Left ventricle myocardium inferior (tissue), 1 donor: ENCODE measurements around the gene FAM120B. TPM values are rescaled to one million over a fixed set of nuclear protein-coding genes. Genes with fewer than 3 reads are reported as not detected.
A peak's percentile ranks its signal among the peaks of the same experiment; 100 is the strongest.
"Not testable (repeated sequence)": the region's sequence is repeated elsewhere in the genome, so short reads cannot be mapped to it uniquely, and the experiment has no call there.

Experiments
- DNase-seq: peaks from one replicate; pipeline ENCODE4 v3.0.0-alpha.2; 2020
- H3K27ac ChIP-seq: fragments of 200-600 bp; replicated peaks from 2 replicates; pipeline ENCODE4 v1.8.0; 2021
- H3K27me3 ChIP-seq: fragments of 200-600 bp; 2 replicates; pipeline ENCODE4 v1.8.0; 2021; ENCODE audit warnings: low read depth
- H3K36me3 ChIP-seq: fragments of 200-600 bp; 2 replicates; pipeline ENCODE4 v1.8.0; 2021
- H3K4me1 ChIP-seq: fragments of 200-600 bp; 2 replicates; pipeline ENCODE4 v1.8.0; 2021
- H3K4me3 ChIP-seq: fragments of 200-600 bp; 2 replicates; pipeline ENCODE4 v1.8.0; 2021; ENCODE audit warnings: mild to moderate bottlenecking, moderate library complexity
- H3K9me3 ChIP-seq: fragments of 200-600 bp; replicated peaks from 2 replicates; pipeline ENCODE4 v1.8.0; 2021
- intact Hi-C: fragments of 100-400 bp; cut with micrococcal nuclease; formaldehyde crosslinking; loops from one replicate; pipeline ENCODE4 v1.11.0; 2022
- total RNA-seq: library from RNA; stranded (reverse); fragmentation: NEBNext Ultra II Directional; extraction: Animal tissue kit (Norgen Biotek cat#: 25700); gene quantifications from one replicate; pipeline ENCODE4 v1.2.1, GENCODE V29; 2021
- TF ChIP-seq, protein P1 (sequence below): fragments of 200-600 bp; IDR thresholded peaks from 2 replicates; pipeline ENCODE4 v1.8.0; 2021; ENCODE audit warnings: antibody characterized with exemption, mild to moderate bottlenecking, borderline replicate concordance
- donor health status: DM: no; HTN: yes; CAD: no; lungs with severe emphysema.

FAM120B gene
- total RNA-seq, 1 donor from 2014 or later, result 20.1 TPM

GRCh38 chr6:170344631-170345576 lies 38.3 kb downstream of the FAM120B start:
- H3K9me3 ChIP-seq, result no peaks in the 10 kb centered on the region
- peaks cover 30% of the 10 kb centered on the region for H3K4me1 ChIP-seq
- intact Hi-C loops, result no loop called here
- peak overlapping the region; percentile 12 for H3K27ac ChIP-seq
- H3K36me3 ChIP-seq, result peaks cover 31% of the 10 kb centered on the region
- H3K4me3 ChIP-seq, result no peak overlapping the region
- no peaks in the 10 kb centered on the region for H3K27me3 ChIP-seq
- DNase-seq, result no peak
- TF ChIP-seq, protein P1, sequence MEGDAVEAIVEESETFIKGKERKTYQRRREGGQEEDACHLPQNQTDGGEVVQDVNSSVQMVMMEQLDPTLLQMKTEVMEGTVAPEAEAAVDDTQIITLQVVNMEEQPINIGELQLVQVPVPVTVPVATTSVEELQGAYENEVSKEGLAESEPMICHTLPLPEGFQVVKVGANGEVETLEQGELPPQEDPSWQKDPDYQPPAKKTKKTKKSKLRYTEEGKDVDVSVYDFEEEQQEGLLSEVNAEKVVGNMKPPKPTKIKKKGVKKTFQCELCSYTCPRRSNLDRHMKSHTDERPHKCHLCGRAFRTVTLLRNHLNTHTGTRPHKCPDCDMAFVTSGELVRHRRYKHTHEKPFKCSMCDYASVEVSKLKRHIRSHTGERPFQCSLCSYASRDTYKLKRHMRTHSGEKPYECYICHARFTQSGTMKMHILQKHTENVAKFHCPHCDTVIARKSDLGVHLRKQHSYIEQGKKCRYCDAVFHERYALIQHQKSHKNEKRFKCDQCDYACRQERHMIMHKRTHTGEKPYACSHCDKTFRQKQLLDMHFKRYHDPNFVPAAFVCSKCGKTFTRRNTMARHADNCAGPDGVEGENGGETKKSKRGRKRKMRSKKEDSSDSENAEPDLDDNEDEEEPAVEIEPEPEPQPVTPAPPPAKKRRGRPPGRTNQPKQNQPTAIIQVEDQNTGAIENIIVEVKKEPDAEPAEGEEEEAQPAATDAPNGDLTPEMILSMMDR, result no peak

- no peaks in the 10 kb centered on the region for H3K27me3 ChIP-seq
- no peak for DNase-seq
- TF ChIP-seq, protein P1, result no peak
- H3K9me3 ChIP-seq, result no peaks in the 10 kb centered on the region
- peaks cover 39% of the 10 kb centered on the region for H3K36me3 ChIP-seq
- intact Hi-C loops, result no loop called here
- H3K27ac ChIP-seq, result no peak overlapping the region
- H3K4me3 ChIP-seq, result no peak overlapping the region
- peaks cover 30% of the 10 kb centered on the region for H3K4me1 ChIP-seq
Observed at GRCh38 chr6:170345662-170346061, 39.1 kb downstream of the FAM120B start.

GRCh38 chr6:170346649-170347048 lies 40.1 kb downstream of the FAM120B start:
- peaks cover 30% of the 10 kb centered on the region for H3K4me1 ChIP-seq
- no peak for DNase-seq
- H3K9me3 ChIP-seq, result no peaks in the 10 kb centered on the region
- intact Hi-C loops, result no loop called here
- H3K4me3 ChIP-seq, result no peak overlapping the region
- peaks cover 42% of the 10 kb centered on the region for H3K36me3 ChIP-seq
- TF ChIP-seq, protein P1, result no peak
- H3K27me3 ChIP-seq, result no peaks in the 10 kb centered on the region
- H3K27ac ChIP-seq, result peak overlapping the region; percentile 11

DNA sequence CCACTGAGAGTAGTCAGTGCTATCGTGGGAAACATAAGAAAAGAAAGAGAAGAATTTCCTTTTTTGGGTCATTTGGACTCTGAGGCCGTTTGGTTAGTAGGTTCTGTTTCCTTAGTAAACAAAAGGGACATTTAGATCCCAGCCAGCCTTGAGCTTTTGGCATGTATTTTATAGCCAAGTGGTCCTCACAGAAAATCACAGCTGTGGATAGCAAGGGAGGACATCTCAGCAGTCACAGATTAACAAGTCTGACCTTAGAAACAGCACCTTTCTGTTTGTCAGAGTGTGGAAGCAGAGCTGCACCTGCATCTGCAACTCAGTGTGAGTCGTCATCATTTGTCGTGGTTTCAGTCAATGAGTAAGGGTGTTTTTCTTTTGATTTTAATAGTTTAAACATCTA lies 40.5 kb downstream of the FAM120B start:
- H3K27ac ChIP-seq, result peak overlapping the region; percentile 60
- intact Hi-C loops, result no loop called here
- no peaks in the 10 kb centered on the region for H3K27me3 ChIP-seq
- no peak for DNase-seq
- H3K36me3 ChIP-seq, result peaks cover 46% of the 10 kb centered on the region
- TF ChIP-seq, protein P1, result no peak
- H3K9me3 ChIP-seq, result no peaks in the 10 kb centered on the region
- peaks cover 30% of the 10 kb centered on the region for H3K4me1 ChIP-seq
- H3K4me3 ChIP-seq, result no peak overlapping the region

DNA sequence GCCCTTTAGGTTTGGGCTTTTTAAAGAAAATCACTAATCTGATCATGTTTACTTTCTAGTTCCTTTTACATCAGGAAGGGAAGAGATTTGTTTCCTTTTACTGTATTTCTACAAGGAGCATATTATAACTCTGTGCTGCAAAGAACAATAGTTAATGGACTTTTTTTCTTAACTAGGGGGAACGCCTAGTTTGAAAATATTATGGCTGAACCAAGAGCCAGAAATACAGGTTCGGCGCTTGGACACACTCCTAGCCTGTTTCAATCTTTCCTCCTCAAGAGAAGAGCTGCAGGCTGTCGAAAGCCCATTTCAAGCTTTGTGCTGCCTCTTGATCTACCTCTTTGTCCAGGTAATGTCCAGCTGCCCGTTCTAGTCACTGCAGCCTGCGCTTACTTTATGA lies 41.4 kb downstream of the FAM120B start:
- Histone ChIP-seq H3K4me3 (no peak overlapping the region), H3K36me3 (peaks cover 46% of the 10 kb centered on the region), H3K27me3 (no peaks in the 10 kb centered on the region)

DNA sequence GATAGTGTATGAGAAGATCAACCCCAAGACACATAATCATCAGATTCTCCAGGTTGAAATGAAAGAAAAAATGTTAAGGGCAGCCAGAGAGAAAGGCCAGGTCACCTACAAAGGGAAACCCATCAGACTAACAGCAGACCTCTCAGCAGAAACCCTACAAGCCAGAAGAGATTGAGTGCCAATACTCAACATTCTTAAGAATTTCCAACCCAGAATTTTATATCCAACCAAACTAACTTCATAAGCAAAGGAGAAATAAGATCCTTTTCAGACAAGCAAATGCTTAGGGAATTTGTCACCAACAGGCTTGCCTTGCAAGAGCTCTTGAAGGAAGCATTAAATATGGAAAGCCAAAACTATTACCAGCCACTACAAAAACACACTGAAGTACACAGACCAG lies 44.9 kb downstream of the FAM120B start:
- DNase-seq, H3K27ac ChIP-seq, H3K9me3 ChIP-seq, H3K4me3 ChIP-seq, H3K27me3 ChIP-seq, intact Hi-C loops: not testable (repeated sequence)
- peaks cover 18% of the 10 kb centered on the region for H3K4me1 ChIP-seq
- H3K36me3 ChIP-seq, result peaks cover 42% of the 10 kb centered on the region

More for the DNA sequence above, 41.4 kb downstream of the FAM120B start:
- Histone ChIP-seq H3K9me3 (no peaks in the 10 kb centered on the region), H3K27ac (peak overlapping the region; percentile 60), H3K4me1 (peaks cover 30% of the 10 kb centered on the region)
- intact Hi-C loops, result no loop called here
- TF ChIP-seq, protein P1, result no peak
- DNase-seq, result no peak

DNA sequence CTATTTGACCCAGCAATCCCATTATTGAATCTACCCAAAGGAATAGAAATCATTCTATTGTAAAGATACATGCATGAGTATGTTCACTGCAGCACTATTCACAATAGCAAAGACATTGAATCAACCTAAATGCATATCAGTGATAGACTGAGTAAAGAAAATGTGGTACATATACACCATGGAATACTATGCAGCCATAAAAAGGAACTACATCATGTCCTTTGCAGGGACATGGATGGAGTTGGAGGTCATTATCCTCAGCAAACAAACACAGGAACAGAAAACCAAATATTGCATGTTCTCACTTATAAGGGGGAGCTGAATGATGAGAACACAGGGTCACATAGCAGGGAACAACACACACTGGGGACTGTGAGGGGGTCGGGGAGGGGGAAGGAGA lies 48.6 kb downstream of the FAM120B start:
- H3K27ac ChIP-seq, intact Hi-C loops, H3K4me3 ChIP-seq, H3K9me3 ChIP-seq, H3K27me3 ChIP-seq, DNase-seq: not testable (repeated sequence)
- H3K36me3 ChIP-seq, result peaks cover 57% of the 10 kb centered on the region
- peaks cover 11% of the 10 kb centered on the region for H3K4me1 ChIP-seq
